Stimulated activated CD8-positive, alpha-beta memory T cell treated with anti-CD3 and anti-CD28 coated beads, Interleukin-7, amount 100 ng/mL, for 24 hours (primary cell): ENCODE measurements around the gene USP21.
"Not testable (repeated sequence)": the region's sequence is repeated elsewhere in the genome, so short reads cannot be mapped to it uniquely, and the experiment has no call there.

ENCODE experiments used
- DNase-seq: peaks from one replicate; pipeline ENCODE4 v3.0.0-alpha.2; 2020; ENCODE audit warnings: low read depth

The USP21 gene

GRCh38 chr1:161159087-161159912 lies at the start of gene USP21:
TSS of gene USP21 (plus strand) at chr1:161159500. CDS start at chr1:161160641, 1,141 bp downstream.
- peak; percentile 88 for DNase-seq

GRCh38 chr1:161111117-161111516 lies 48.2 kb upstream of the USP21 start:
- no peak for DNase-seq

- DNase-seq = no peak
Measured at GRCh38 chr1:161111527-161111926, 47.8 kb upstream of the USP21 start.

- no peak for DNase-seq
Measured at GRCh38 chr1:161113915-161114314, 45.4 kb upstream of the USP21 start.

- no peak for DNase-seq
Measured at GRCh38 chr1:161114556-161114955, 44.7 kb upstream of the USP21 start.

GRCh38 chr1:161115132-161115711 lies 44.1 kb upstream of the USP21 start:
- DNase-seq = no peak

GRCh38 chr1:161115961-161116360 lies 43.3 kb upstream of the USP21 start:
- not testable (repeated sequence) for DNase-seq

GRCh38 chr1:161117759-161118581 lies 41.3 kb upstream of the USP21 start, which contains the start of the genes NIT1 and PFDN2:
TSS of gene NIT1 (plus strand) at chr1:161118105. CDS start at chr1:161118177, 72 bp downstream.
TSS of gene PFDN2 (minus strand) at chr1:161118037. CDS start at chr1:161118026, 11 bp downstream.
- peak; percentile 72 for DNase-seq

- no peak for DNase-seq
Measured at GRCh38 chr1:161119092-161119903, 40.0 kb upstream of the USP21 start.

GRCh38 chr1:161121042-161121650 lies 38.2 kb upstream of the USP21 start:
- no peak for DNase-seq

GRCh38 chr1:161121834-161122233 lies 37.5 kb upstream of the USP21 start:
- no peak for DNase-seq

- DNase-seq = no peak
Measured at GRCh38 chr1:161122967-161123366, 36.3 kb upstream of the USP21 start.

- DNase-seq = no peak
Measured at GRCh38 chr1:161127649-161128048, 31.7 kb upstream of the USP21 start.

- DNase-seq = no peak
Measured at GRCh38 chr1:161128591-161129420, 30.5 kb upstream of the USP21 start.

GRCh38 chr1:161130266-161130665 lies 29.0 kb upstream of the USP21 start:
- no peak for DNase-seq

- DNase-seq = no peak
Measured at GRCh38 chr1:161131523-161132409, 27.5 kb upstream of the USP21 start.

- DNase-seq = peak; percentile 75
Measured at GRCh38 chr1:161132410-161133219, 26.7 kb upstream of the USP21 start, which contains the start of gene DEDD. TSS of gene DEDD (minus strand) at chr1:161132667. CDS start at chr1:161124462, 8,205 bp downstream.

- no peak for DNase-seq
Measured at GRCh38 chr1:161133220-161133740, 26.0 kb upstream of the USP21 start.
